NCI-H2029 (cell line): ENCODE data around the gene HAPLN3.

Experiments used
- DNase-seq: peaks from one replicate; lab custom pipeline; 2025; lab: John Stamatoyannopoulos, UW

The HAPLN3 gene

DNA sequence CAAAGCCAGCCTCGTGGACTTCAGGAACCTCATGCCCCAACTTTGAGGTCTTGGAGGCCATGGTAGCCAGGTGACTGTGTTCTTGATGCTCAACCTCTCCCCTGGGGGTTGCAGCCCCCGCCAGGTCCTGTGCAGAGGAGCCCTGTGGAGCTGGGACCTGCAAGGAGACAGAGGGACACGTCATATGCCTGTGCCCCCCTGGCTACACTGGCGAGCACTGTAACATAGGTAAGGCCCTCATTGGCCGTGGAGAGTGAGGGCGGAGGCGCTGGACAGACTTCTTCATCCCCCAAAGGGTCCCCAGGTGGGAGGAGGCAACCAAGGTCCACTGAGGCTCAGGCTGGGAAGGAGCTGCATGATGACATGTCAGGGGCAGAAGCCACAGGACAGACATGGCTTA lies 35.1 kb downstream of the HAPLN3 start:
- no peak for DNase-seq

- no peak for DNase-seq
These were observed 35.8 kb downstream of the HAPLN3 start for GRCh38 chr15:88859550-88859949.

DNA sequence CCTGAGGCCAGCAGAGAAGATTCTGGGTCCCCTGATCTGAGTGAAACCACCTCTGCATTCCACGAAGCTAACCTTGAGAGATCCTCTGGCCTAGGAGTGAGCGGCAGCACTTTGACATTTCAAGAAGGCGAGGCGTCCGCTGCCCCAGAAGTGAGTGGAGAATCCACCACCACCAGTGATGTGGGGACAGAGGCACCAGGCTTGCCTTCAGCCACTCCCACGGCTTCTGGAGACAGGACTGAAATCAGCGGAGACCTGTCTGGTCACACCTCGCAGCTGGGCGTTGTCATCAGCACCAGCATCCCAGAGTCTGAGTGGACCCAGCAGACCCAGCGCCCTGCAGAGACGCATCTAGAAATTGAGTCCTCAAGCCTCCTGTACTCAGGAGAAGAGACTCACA lies 36.4 kb downstream of the HAPLN3 start:
- no peak for DNase-seq

- no peak for DNase-seq
These were observed 42.9 kb downstream of the HAPLN3 start for GRCh38 chr15:88852476-88852875.

GRCh38 chr15:88849376-88850072 lies 45.8 kb downstream of the HAPLN3 start:
- DNase-seq: no peak

DNA sequence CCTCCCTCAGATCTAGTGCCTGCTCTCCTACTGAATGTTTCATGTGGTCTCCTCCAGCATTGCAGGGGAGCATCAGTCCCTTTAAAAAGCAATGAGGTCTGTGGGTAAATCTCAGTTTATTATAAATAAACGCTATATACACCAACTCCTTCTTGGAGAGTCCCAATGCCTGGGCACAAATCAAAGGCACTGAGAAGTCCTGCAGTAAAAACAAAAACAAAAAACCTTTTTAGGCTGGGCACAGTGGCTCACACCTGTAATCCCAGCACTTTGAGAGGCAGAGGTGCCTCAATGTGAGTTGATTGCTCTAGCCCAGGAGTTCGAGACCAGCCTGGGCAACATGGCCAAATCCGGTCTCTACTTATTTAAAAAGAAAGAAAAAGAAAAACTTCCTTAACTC lies 47.1 kb downstream of the HAPLN3 start:
- DNase-seq: no peak

- DNase-seq: no peak
These were observed 48.2 kb downstream of the HAPLN3 start for GRCh38 chr15:88847144-88847543.

DNA sequence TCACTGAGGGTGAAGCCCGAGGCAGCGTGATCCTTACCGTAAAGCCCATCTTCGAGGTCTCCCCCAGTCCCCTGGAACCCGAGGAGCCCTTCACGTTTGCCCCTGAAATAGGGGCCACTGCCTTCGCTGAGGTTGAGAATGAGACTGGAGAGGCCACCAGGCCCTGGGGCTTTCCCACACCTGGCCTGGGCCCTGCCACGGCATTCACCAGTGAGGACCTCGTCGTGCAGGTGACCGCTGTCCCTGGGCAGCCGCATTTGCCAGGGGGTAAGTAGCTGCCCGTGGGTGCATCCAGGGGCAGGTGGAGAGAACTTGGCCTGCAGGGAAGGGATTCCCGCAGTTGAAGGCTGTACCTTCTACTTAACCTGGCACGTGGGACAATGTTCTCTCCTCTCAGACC lies 49.7 kb downstream of the HAPLN3 start:
- no peak for DNase-seq

- no peak for DNase-seq
These were observed 50.5 kb downstream of the HAPLN3 start for GRCh38 chr15:88844749-88845386.

GRCh38 chr15:88843334-88843733 lies 52.0 kb downstream of the HAPLN3 start:
- DNase-seq: no peak

GRCh38 chr15:88842156-88842555 lies 53.2 kb downstream of the HAPLN3 start:
- no peak for DNase-seq

GRCh38 chr15:88841236-88841635 lies 54.1 kb downstream of the HAPLN3 start:
- no peak for DNase-seq

- DNase-seq: no peak
These were observed 55.4 kb downstream of the HAPLN3 start for GRCh38 chr15:88839961-88840360.

- DNase-seq: no peak
These were observed 56.2 kb downstream of the HAPLN3 start for GRCh38 chr15:88839146-88839545.

DNA sequence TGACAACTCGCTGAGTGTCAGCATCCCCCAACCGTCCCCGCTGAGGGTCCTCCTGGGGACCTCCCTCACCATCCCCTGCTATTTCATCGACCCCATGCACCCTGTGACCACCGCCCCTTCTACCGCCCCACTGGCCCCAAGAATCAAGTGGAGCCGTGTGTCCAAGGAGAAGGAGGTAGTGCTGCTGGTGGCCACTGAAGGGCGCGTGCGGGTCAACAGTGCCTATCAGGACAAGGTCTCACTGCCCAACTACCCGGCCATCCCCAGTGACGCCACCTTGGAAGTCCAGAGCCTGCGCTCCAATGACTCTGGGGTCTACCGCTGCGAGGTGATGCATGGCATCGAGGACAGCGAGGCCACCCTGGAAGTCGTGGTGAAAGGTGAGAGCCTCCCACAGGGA lies 56.7 kb downstream of the HAPLN3 start:
- no peak for DNase-seq

GRCh38 chr15:88835646-88836045 lies 59.7 kb downstream of the HAPLN3 start:
- DNase-seq: no peak

DNA sequence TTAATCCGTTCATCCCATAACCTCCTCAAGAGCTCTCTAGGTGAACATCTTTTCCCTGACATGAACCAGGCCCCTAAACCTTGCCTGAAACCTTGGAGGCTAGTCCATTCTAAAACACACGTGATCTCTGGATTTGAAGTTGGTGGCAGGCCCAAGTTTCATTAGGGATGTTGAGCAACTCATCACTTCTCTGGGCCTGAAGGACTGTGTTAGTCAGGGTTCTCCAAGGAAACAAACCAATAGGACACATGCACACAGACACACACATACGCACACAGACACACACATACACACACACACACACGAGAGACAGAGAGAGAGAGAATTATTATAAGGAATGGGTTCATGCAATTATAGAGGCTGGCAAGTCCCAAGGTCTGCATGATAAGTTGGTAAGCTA lies 60.2 kb downstream of the HAPLN3 start:
- no peak for DNase-seq

GRCh38 chr15:88834211-88834812 lies 61.0 kb downstream of the HAPLN3 start:
- DNase-seq: no peak

DNA sequence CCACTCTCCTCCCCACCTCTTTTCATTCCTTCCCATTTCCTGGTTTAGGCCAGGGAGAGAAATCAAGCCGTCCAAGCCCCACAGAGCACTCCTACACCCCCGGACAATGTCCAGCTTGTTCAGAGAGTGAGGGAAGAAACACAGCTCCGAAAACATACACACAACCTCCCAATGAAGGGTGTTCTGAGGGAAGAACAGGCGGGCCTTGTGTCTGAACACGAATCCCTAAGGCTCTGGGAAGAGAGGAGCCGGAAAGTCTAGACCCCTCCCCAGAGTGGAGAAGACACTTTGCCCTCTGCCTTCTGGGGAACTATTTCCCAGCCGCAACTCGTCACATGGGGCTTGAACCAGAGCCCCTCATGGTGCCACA lies 61.6 kb downstream of the HAPLN3 start:
- DNase-seq: no peak

- DNase-seq: no peak
These were observed 62.3 kb downstream of the HAPLN3 start for GRCh38 chr15:88832820-88833730.

GRCh38 chr15:88830016-88830415 lies 65.3 kb downstream of the HAPLN3 start:
- DNase-seq: no peak

GRCh38 chr15:88828791-88829190 lies 66.6 kb downstream of the HAPLN3 start:
- DNase-seq: no peak
